Hepatic stellate cell (primary cell): ENCODE data around the gene DNAJB6.
"Not testable (repeated sequence)": the region's sequence is repeated elsewhere in the genome, so short reads cannot be mapped to it uniquely, and the experiment has no call there.

Source experiments
- DNase-seq: peaks from one replicate; pipeline ENCODE4 v3.0.0; 2011; ENCODE audit warnings: low spot score

Gene DNAJB6

GRCh38 chr7:157442993-157443831 lies 106.4 kb downstream of the DNAJB6 start:
- no peak for DNase-seq

GRCh38 chr7:157444011-157444842 lies 107.4 kb downstream of the DNAJB6 start:
- no peak for DNase-seq

- no peak for DNase-seq
Observed at GRCh38 chr7:157444843-157445135, 108.0 kb downstream of the DNAJB6 start.

- DNase-seq, result no peak
Observed at GRCh38 chr7:157445246-157445955, 108.6 kb downstream of the DNAJB6 start.

GRCh38 chr7:157445956-157446295 lies 109.1 kb downstream of the DNAJB6 start:
- DNase-seq, result no peak

- DNase-seq, result no peak
Observed at GRCh38 chr7:157446322-157446721, 109.5 kb downstream of the DNAJB6 start.

- DNase-seq, result not testable (repeated sequence)
Observed at GRCh38 chr7:157454003-157454402, 117.2 kb downstream of the DNAJB6 start.

GRCh38 chr7:157457355-157458253 lies 120.8 kb downstream of the DNAJB6 start:
- DNase-seq, result no peak

GRCh38 chr7:157458254-157458633 lies 121.4 kb downstream of the DNAJB6 start:
- DNase-seq, result no peak

GRCh38 chr7:157459966-157460365 lies 123.2 kb downstream of the DNAJB6 start:
- no peak for DNase-seq

- no peak for DNase-seq
Observed at GRCh38 chr7:157460721-157461120, 123.9 kb downstream of the DNAJB6 start.

- no peak for DNase-seq
Observed at GRCh38 chr7:157461573-157462418, 125.0 kb downstream of the DNAJB6 start.

- no peak for DNase-seq
Observed at GRCh38 chr7:157462419-157462771, 125.6 kb downstream of the DNAJB6 start.

- no peak for DNase-seq
Observed at GRCh38 chr7:157462840-157463239, 126.0 kb downstream of the DNAJB6 start.

- no peak for DNase-seq
Observed at GRCh38 chr7:157463245-157463644, 126.4 kb downstream of the DNAJB6 start.

- no peak for DNase-seq
Observed at GRCh38 chr7:157464111-157464970, 127.5 kb downstream of the DNAJB6 start.

GRCh38 chr7:157464971-157465886 lies 128.4 kb downstream of the DNAJB6 start:
- no peak for DNase-seq

- DNase-seq, result no peak
Observed at GRCh38 chr7:157465891-157466866, 129.4 kb downstream of the DNAJB6 start.
